BLaER1 (cell line): ENCODE data around the gene TENT4A.

Experiments
- H3K27ac ChIP-seq: shearing (Covaris generic); formaldehyde crosslinking; 2 replicates; pipeline ENCODE4 v1.8.1; 2022
- H3K27me3 ChIP-seq: shearing (Covaris generic); formaldehyde crosslinking; 2 replicates; pipeline ENCODE4 v1.8.1; 2022
- H3K36me3 ChIP-seq: shearing (Covaris generic); formaldehyde crosslinking; 2 replicates; pipeline ENCODE4 v1.8.1; 2022
- H3K4me1 ChIP-seq: shearing (Covaris generic); formaldehyde crosslinking; 2 replicates; pipeline ENCODE4 v1.8.1; 2022
- H3K4me2 ChIP-seq: shearing (Covaris generic); formaldehyde crosslinking; 2 replicates; pipeline ENCODE4 v1.8.1; 2022
- H3K4me3 ChIP-seq: shearing (Covaris generic); formaldehyde crosslinking; 2 replicates; pipeline ENCODE4 v1.8.1; 2022
- H3K9ac ChIP-seq: shearing (Covaris generic); formaldehyde crosslinking; 2 replicates; pipeline ENCODE4 v1.8.1; 2022
- H3K9me3 ChIP-seq: shearing (Covaris generic); formaldehyde crosslinking; 2 replicates; pipeline ENCODE4 v1.8.1; 2022
- H4K20me1 ChIP-seq: shearing (Covaris generic); formaldehyde crosslinking; 2 replicates; pipeline ENCODE4 v1.8.1; 2022
- Cebpa-rat ChIP-seq: shearing (Covaris generic); IDR thresholded peaks from 2 replicates; pipeline ENCODE4 v1.8.1; 2022

The TENT4A gene

DNA sequence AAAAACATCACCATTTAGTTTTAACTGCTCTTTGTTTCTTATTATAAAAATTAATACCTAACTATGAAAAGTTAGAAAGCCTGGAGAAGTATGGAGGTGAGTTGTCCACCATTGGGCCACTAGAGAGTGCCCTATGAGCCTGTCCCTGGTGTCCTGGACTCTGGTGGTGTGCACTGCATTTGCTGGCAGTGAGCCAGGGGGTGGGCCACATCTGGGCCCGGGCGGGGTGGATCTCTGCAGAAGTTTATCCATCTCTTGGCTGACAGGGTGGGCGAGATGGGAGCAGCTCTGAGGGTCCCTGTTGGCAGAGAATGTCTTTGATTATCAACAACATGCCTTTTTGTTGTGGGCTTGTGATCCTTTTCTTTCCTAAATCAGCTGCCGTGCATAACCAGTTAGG lies 8.2 kb downstream of the TENT4A start:
- Histone ChIP-seq H3K9ac (peak overlapping the region; percentile 62), H4K20me1 (peaks cover 100% of the 10 kb centered on the region), H3K27me3 (no peaks in the 10 kb centered on the region; the same call in 1 of the 2 replicates), H3K27ac (peak overlapping the region; percentile 62), H3K36me3 (peaks cover 64% of the 10 kb centered on the region), H3K4me3 (peak overlapping the region; percentile 15), H3K4me2 (peak overlapping the region; percentile 84), H3K4me1 (peaks cover 99% of the 10 kb centered on the region), H3K9me3 (no peaks in the 10 kb centered on the region)
- TF ChIP-seq Cebpa-rat, result no peak

DNA sequence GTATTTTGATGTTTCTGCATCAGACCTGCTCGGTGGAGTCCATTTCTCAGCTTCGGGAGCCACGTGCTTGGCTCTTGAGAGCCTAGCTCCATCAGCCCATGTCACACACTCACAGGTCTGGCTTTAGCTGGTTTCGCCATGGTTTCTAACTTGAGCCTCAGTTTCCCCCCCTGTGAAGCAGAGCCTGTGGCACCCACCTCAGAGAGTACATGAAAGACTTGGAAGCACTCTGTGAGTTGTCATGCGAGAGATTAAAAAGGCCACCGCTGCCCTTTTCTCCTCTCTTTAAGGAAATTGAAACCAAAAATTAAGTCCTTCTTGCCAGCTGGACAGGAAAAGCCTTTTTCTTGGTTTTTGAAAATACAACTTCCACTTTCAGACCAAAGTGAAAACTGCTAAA lies 8.8 kb downstream of the TENT4A start:
- Histone ChIP-seq H3K4me3 (peak overlapping the region; percentile 15), H3K9me3 (no peaks in the 10 kb centered on the region), H4K20me1 (peaks cover 100% of the 10 kb centered on the region), H3K4me1 (peaks cover 99% of the 10 kb centered on the region), H3K9ac (peak overlapping the region; percentile 62), H3K4me2 (peak overlapping the region; percentile 84), H3K36me3 (peaks cover 59% of the 10 kb centered on the region), H3K27me3 (no peaks in the 10 kb centered on the region; the same call in 1 of the 2 replicates), H3K27ac (peak overlapping the region; percentile 62)
- TF ChIP-seq Cebpa-rat, result no peak

DNA sequence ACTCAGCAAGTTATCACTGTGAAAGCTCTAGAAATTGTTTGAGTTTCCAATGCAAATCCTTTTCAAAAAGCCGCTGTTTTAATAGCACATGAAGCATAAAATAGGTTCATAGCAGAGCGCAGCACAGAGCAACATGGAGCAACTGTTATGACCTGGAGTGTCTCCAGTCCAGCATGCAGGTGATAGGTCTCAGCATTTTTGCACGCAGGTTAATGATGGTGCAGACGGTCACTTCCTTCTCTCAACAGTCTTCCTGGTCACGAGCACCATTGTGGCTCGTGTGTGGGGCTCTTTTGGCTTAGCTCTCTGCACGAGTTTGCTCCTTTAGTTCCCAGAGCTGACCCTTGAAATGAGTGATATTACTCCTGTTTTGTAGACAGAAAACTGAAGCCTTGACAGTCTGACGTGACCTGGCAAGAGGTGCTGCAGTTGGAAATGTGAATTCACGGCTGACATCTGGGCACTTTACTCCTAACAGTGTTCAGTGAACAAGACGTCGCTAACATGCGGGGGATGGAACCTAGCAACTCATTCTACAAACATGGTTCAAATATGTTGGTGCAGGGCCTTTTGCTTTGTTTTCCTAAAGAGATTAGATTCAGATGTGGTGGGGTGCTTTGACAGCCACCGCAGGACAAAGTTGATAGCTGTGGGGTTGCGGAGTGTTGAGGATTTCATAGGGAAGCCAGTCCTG lies 10.0 kb downstream of the TENT4A start:
- peak overlapping the region; percentile 84 for H3K4me2 ChIP-seq
- TF ChIP-seq Cebpa-rat, result no peak

DNA sequence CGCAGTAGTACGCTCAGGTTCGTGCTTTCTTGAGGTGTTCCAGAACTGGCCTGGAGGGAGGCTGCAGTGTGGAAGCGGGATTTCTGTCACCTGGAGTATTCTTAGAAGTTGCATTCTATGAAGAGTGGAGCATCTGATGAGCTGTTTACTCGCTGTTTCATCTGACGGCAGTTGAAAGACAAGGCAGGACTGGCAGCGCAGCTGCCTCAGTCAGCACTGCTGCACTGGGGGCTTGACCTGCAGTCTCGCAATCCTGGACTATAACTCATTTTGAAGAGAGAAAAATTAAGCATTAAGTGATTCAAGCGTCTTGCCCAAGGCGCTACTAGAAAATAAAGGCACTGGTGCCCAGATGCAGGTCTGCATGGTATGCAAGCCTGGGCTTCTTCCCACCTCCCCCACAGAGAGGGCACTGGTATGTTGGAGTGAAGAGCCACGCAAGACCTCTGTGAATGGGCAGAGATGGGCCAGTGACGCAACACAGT lies 10.6 kb downstream of the TENT4A start:
- Histone ChIP-seq H3K27me3 (no peaks in the 10 kb centered on the region), H3K36me3 (peaks cover 42% of the 10 kb centered on the region), H3K4me1 (peaks cover 99% of the 10 kb centered on the region), H3K4me2 (peak overlapping the region; percentile 84), H4K20me1 (peaks cover 100% of the 10 kb centered on the region), H3K4me3 (no peak overlapping the region), H3K9ac (0 out of 2 replicates have a peak overlapping the region, but pooled peaks have one; percentile 2), H3K27ac (no peak overlapping the region), H3K9me3 (no peaks in the 10 kb centered on the region)
- no peak for TF ChIP-seq Cebpa-rat

More for the DNA sequence above, 10.0 kb downstream of the TENT4A start:
- H3K9ac ChIP-seq, result 0 out of 2 replicates have a peak overlapping the region, but pooled peaks have one; percentile 2
- no peaks in the 10 kb centered on the region for H3K27me3 ChIP-seq
- peaks cover 47% of the 10 kb centered on the region for H3K36me3 ChIP-seq
- H3K4me1 ChIP-seq, result peaks cover 99% of the 10 kb centered on the region
- H3K9me3 ChIP-seq, result no peaks in the 10 kb centered on the region
- no peak overlapping the region for H3K4me3 ChIP-seq
- H3K27ac ChIP-seq, result peak overlapping the region; percentile 6; the same call in 1 of the 2 replicates
- H4K20me1 ChIP-seq, result peaks cover 100% of the 10 kb centered on the region

DNA sequence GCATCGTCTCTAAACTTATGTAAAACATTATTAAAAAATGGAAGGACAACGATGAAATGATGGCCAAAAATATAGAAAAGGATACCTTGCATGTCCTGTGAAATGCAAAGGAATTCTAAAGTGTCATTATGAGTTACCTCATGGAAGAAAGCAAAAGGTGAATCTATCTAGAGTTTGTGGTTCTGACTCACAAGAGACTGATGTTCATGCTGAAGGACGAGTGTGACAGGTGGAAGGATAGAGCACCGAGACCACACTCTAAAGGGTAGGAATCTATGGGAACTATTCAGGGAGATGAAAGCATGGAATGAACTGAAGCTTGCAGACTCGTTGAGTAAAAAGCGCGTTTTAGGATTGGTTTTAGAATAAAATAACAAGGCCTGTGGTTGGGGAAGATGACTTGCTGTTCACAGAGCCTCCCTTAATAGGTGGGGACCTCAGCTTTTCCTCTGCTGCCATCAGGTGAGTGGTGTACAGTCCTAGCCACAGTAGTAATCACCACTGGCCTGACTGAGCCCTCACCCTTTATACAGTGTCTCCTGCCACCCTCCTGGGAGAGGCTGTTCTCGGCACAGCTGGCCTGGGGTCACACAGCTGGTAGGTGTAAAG lies 11.2 kb downstream of the TENT4A start:
- Histone ChIP-seq H3K36me3 (peaks cover 37% of the 10 kb centered on the region), H3K9ac (no peak overlapping the region), H3K27ac (no peak overlapping the region), H3K4me3 (no peak overlapping the region), H3K4me1 (peaks cover 100% of the 10 kb centered on the region), H4K20me1 (peaks cover 100% of the 10 kb centered on the region), H3K27me3 (no peaks in the 10 kb centered on the region), H3K9me3 (no peaks in the 10 kb centered on the region), H3K4me2 (peak overlapping the region; percentile 84)
- TF ChIP-seq Cebpa-rat, result no peak

DNA sequence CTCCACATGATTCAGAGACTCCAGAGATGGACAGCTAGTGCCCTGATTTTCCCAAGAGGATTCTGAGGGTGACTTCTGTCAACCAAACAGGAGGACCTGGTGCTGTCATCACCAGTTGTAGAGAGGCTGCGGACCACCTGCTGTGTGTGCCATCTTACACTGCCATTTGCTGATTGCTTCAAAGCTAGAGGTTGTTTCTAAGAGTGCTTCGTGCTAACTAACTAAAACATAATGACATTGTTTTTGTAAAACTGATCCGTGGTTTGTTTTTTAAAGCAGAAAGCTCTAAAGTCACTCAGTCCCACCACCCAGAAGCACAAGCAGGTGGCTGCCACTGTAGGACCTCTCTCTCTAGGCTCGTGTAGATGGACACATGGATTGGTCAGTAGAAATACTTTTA lies 12.2 kb downstream of the TENT4A start:
- Histone ChIP-seq H3K9me3 (no peaks in the 10 kb centered on the region), H3K4me1 (peaks cover 100% of the 10 kb centered on the region), H3K9ac (no peak overlapping the region; the same call in 1 of the 2 replicates), H3K27me3 (no peaks in the 10 kb centered on the region), H3K4me3 (no peak overlapping the region), H3K27ac (no peak overlapping the region), H3K4me2 (peak overlapping the region; percentile 88), H3K36me3 (peaks cover 37% of the 10 kb centered on the region), H4K20me1 (peaks cover 100% of the 10 kb centered on the region)
- TF ChIP-seq Cebpa-rat, result no peak

DNA sequence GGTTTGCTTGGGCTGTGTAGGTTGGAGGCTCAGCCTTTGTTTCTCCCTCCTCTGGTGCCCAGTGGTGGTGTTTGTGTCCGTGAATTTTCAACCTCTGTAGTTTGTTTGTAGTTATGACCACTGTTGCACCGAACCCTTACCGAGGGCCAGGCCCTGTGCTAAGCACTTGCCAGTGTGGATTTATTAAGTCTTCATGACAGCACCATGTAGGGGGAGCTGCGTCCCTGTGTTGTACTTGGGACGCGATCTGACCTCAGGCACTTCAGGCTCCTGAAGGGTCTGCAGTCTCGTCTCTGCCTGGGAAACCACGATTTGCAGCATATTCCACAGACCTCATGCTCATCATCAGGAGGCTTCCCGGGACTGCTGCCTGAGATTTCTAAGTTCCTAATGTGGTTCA lies 12.8 kb downstream of the TENT4A start:
- Histone ChIP-seq H3K27ac (peak overlapping the region; percentile 68; the same call in 1 of the 2 replicates), H3K36me3 (peaks cover 37% of the 10 kb centered on the region), H3K9ac (peak overlapping the region; percentile 2; the same call in 1 of the 2 replicates), H3K4me2 (peak overlapping the region; percentile 88), H4K20me1 (peaks cover 100% of the 10 kb centered on the region), H3K4me1 (peaks cover 100% of the 10 kb centered on the region), H3K9me3 (no peaks in the 10 kb centered on the region), H3K4me3 (no peak overlapping the region), H3K27me3 (no peaks in the 10 kb centered on the region)
- TF ChIP-seq Cebpa-rat, result no peak

DNA sequence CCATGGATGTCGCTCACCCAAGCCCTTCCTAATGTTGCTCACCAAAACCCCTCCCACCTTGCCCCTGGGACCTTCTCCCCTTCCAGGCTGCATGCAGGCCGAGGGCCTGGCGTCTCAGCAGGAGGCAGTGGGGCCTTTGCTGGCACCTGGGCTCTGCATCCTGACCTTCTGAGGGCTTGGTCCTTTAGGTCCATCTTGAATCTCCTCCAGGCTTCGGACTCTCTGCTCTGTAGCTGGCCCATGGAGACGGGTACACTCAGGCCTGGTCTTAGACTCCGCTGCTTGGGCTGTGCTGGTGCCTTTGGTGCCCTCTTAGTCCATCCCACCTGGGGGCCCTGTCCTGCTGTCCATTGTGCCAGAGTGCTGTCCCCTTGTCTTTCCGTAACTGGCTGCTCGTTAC lies 14.0 kb downstream of the TENT4A start:
- H3K36me3 ChIP-seq, result peaks cover 46% of the 10 kb centered on the region
- 0 out of 2 replicates have a peak overlapping the region, but pooled peaks have one; percentile 3 for H3K4me3 ChIP-seq
- peaks cover 100% of the 10 kb centered on the region for H3K4me1 ChIP-seq
- peak overlapping the region; percentile 68 for H3K27ac ChIP-seq
- no peaks in the 10 kb centered on the region for H3K9me3 ChIP-seq
- no peaks in the 10 kb centered on the region for H3K27me3 ChIP-seq
- H4K20me1 ChIP-seq, result peaks cover 100% of the 10 kb centered on the region
- H3K4me2 ChIP-seq, result peak overlapping the region; percentile 88
- TF ChIP-seq Cebpa-rat, result no peak
- H3K9ac ChIP-seq, result 0 out of 2 replicates have a peak overlapping the region, but pooled peaks have one; percentile 2

DNA sequence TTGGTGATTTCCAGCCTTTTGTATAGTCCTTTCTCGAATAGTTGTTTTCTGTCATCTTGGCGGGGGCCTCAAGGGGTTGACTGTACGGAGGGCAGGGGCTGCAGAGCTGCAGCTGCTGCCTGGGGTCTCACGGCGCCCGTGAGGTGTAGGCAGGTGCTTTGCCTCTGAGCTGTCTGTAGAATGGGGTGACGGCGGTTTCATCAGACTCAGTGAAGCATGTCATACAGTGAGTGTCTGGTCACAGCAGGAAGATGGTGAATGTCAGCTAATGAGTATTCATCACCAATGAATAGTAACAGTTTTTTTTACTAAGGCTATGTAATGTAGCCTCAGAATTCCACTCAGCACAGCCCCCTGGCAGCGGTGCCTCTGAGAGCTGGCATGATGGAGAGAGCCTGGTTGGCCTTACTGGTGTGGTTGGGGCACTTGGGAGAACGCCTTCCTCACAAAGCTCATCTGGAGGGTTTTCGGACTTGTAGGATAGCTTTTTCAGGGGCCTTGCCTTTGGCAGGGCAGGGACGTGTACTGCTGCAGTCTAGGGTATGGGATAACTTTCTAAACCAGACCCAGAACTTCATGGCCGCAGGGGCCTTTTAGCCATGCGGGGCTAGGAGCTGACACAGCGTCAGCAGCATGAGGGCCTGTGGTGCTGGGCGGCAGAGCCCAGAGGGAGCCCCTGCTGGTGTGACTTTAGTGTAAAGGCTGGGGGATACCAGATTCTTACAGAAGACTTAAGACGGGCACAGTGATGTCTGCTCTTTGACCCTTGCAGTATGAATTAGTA lies 15.0 kb downstream of the TENT4A start:
- peak overlapping the region; percentile 2; the same call in 1 of the 2 replicates for H3K9ac ChIP-seq
- no peak for TF ChIP-seq Cebpa-rat
- no peaks in the 10 kb centered on the region for H3K9me3 ChIP-seq
- peaks cover 100% of the 10 kb centered on the region for H4K20me1 ChIP-seq
- peak overlapping the region; percentile 68 for H3K27ac ChIP-seq
- H3K27me3 ChIP-seq, result no peaks in the 10 kb centered on the region
- no peak overlapping the region for H3K4me3 ChIP-seq
- peaks cover 100% of the 10 kb centered on the region for H3K4me1 ChIP-seq
- peak overlapping the region; percentile 88 for H3K4me2 ChIP-seq
- peaks cover 50% of the 10 kb centered on the region for H3K36me3 ChIP-seq
